A172 (cell line): ENCODE measurements around the gene SPRY4. TPM values are rescaled to one million over a fixed set of nuclear protein-coding genes. Genes with fewer than 3 reads are reported as not detected.
"Not testable (repeated sequence)": the region's sequence is repeated elsewhere in the genome, so short reads cannot be mapped to it uniquely, and the experiment has no call there.

ENCODE experiments used
- DNase-seq: peaks from one replicate; pipeline ENCODE4 v3.0.0-alpha.2; 2015; ENCODE audit warnings: low spot score
- total RNA-seq: library from RNA; depleted of rRNA; stranded (reverse); fragments of >200 nt; shearing (Covaris generic); gene quantifications from 2 replicates; pipeline ENCODE4 v1.2.3, GENCODE V29; 2014

Gene SPRY4
- total RNA-seq, 1 experiment from 2014 or later, result 6.7 TPM

DNA sequence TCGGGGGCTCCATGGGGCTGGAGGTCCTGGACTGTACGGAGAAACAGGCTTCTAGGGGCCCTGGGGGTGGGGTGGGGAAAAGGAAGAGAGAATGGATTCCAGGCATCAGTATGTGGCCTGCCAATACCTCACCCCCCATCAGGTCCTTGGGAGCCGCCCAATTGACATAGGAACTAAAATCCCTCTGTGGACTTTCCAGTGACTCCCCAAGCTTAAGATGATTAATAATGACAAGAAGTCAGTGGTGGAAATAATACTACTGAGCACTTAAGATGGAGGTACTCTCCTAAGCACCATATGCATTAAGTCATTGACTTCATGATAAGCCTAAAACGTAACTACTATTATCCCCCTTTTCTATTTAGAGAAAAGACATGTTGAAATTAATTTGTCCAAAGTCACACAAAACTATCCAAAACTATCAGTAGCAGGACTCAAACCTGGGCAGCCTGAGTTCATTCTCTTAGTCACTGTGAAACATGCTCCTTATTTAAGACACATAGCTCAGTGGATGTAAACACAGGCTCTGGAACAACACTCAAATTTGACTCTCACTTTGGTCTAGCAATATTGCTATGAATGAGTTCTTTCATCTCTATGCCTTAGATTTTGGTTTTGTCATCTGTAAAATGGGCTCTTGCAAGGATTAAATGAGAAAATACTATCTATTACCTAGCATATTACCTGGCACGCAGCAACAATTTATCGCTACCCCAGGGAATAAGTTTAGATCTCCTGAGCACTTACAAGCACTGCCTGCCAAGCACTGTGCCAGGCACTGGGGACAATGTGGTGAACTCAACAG is 9.5 kb downstream of the SPRY4 start:
- DNase-seq, result no peak

DNA sequence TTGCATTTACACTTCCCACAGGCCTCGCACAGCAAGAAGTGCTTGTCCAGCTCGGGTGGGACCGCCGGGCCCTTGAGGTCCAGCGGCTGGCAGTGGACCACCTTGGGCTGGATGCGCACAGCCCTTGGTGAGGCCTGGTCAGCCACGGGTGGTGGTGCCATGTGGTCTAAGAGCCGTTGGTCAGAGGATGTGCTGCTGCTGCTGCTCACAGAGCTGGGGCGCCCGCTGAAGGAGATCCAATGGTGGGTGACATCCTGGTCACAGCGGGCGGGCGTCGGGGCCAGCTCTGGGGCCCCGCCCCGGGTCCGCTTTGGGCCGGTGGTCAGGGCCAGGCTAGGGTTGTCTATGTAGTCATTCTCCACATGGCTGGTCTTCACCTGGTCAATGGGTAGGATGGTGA is 10.2 kb downstream of the SPRY4 start:
- no peak for DNase-seq

GRCh38 chr5:142314109-142314508 is 10.7 kb downstream of the SPRY4 start:
- no peak for DNase-seq

- no peak for DNase-seq
Observed at GRCh38 chr5:142313682-142314081, 11.1 kb downstream of the SPRY4 start.

- DNase-seq, result no peak
Observed at GRCh38 chr5:142313275-142313674, 11.5 kb downstream of the SPRY4 start.

DNA sequence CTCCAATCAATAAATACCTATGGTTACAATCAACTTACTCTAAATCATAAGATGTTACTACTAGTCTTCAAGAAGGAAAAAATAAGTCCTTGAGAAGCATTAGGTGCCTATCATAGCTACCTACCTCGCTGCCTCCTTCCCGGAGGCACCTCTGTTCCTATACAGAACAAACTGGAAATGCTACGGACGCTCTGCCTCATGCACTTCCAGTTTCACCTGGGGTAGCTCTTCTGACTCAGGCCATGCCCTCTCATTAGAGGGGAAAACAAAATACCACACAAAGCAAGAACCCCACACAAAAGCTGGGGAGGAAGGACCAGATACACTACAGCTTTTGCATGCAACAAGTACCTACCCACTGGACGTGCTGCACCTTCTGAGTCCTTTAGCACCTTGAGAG is 12.4 kb downstream of the SPRY4 start:
- DNase-seq, result no peak

DNA sequence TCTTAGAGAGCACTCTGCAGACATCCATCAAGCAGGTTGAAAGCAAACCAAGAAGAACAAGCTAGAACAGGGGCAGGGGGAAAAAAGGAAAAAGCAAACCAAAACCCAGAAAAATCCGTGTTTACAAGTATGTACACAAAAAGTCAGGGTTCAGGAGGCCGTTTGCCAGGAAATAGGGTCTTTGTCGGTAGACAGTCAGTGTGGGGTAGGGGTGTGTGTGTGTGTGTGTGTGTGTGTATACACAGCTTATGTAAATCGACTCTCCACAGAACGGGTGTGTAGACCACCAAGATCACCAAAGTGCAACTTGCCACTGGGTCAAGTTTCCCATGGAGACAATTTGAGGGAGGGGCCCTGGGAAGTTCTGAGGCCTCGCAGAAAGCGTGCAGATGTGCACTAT is 13.1 kb downstream of the SPRY4 start:
- no peak for DNase-seq

DNA sequence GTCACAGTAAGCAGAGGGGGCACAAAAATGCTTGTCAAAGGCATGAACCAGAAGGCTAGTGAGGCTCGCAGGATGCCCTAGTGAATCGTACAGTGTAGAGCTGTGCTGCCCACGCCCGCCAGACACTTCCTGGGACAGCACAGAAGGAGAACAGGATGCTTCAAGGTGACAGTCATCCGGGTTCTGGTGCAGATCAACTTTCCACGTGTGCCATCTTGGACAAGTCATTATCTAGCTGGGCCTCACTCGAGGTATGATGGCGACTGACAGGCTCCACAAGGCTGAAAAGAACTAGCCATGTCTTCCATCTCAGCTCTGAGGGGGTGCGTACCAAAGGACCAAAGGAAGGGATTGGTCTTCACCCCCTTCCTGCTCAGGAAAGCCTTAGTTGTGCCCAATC is 14.0 kb downstream of the SPRY4 start:
- DNase-seq, result no peak

DNA sequence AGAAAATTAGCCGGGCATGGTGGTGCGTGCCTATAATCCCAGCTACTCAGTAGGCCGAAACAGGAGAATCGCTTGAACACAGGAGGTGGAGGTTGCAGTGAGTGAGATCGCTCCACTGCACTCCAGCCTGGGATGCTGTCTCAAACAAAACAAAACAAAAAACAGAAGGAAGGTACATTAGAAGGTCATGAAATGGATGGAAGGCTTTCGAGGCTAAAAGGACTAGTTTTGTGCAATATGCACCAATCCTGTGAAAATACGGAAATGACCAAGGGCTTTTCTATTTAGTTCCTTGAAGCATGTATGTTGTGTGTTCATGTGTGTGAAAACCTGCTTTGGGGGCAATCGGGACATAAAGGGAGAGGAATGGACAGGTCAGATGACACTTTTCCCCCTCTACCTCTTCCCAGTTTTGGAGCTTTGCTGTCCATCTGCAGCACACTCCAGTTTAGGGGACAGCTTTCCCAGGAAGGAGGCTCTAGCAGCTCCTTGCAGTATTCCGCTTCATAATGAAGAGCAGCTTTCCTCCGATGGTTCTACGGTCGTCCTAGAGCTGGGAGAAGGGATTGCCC is 15.0 kb downstream of the SPRY4 start:
- DNase-seq, result no peak

DNA sequence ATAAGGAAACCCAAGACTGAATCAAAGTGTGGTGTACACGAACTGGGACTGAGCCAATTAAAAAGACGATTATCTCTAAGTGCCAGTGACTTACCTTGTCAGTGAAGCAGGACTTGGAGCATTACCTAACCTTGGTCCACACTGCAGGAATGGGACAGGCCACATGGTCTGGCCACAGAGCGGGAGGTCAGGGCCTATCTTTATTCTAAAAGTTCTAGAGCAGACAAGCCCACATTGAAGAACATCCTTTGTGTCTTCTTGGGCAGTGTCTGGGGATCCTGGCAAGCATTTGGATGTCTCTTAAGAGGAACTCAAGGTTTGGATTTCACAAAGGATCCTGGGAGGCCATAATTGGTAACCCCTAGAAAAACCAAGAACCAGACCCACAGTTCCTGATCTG is 16.5 kb downstream of the SPRY4 start:
- no peak for DNase-seq

- no peak for DNase-seq
Observed at GRCh38 chr5:142307146-142307890, 17.5 kb downstream of the SPRY4 start.

GRCh38 chr5:142306077-142306502 is 18.7 kb downstream of the SPRY4 start:
- DNase-seq, result no peak

GRCh38 chr5:142305211-142305610 is 19.6 kb downstream of the SPRY4 start:
- no peak for DNase-seq

GRCh38 chr5:142304013-142304701 is 20.7 kb downstream of the SPRY4 start:
- peak; percentile 33 for DNase-seq

- DNase-seq, result no peak
Observed at GRCh38 chr5:142303565-142303964, 21.3 kb downstream of the SPRY4 start.

- DNase-seq, result no peak
Observed at GRCh38 chr5:142301540-142301939, 23.3 kb downstream of the SPRY4 start.

DNA sequence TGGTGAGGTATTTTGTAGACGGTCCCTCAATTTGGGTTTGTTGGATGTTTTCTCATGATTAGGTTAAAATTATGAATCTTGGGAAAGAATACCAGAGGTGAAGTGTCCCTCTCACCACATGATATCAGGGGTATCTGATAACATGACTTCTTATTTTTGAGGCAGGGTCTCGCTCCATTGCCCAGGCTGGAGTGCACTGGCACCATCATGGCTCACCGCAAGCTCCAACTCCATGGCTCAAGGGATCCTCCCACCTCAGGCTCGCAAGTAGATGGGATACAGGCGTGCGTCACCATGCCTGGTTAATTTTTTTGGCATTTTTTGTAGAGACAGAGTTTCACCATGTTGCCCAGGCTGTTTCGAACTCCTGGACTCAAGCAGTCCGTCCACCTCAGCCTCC is 24.1 kb downstream of the SPRY4 start:
- no peak for DNase-seq

- DNase-seq, result no peak
Observed at GRCh38 chr5:142298789-142299188, 26.0 kb downstream of the SPRY4 start.

DNA sequence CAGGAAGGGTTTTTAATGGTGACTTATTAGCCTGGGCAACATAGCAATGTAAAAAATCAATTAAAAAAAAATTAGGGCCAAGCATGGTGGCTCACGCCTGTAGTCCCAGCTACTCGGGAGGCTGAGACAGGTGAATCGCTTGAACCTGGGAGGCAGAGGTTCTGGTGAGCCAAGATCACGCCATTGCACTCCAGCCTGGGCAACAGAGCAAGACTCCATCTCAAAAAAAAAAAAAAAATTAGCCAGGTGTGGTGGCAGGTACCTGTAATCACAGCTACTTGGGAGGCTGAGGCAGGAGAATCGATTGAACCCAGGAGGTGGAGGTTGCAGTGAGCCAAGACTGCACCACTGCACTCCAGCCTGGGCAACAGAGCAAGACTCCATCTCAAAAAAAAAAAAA is 27.0 kb downstream of the SPRY4 start:
- DNase-seq, result not testable (repeated sequence)

DNA sequence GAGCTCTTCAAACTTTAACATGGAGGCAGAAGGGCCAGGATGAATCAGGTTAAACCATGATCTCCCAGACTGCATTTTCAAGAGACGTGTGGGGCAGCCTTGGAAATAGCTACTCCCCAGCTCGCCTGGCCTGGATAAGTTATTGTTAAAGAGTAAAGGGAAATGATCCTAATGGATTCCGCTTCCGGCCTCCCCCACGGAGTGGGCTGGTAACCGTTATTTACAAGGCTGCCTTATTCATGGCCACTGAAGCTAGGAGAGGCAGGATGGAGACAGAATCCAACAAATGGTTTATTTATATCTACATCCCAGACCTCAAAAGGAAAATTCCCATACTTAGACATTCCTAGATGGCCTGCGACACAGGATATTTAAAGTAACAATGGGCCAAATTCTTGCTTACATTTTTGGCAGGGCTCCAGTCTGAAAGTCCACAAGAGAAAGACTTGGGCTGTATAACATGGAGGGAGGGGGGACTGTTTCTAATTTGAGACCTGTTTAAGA is 27.9 kb downstream of the SPRY4 start:
- DNase-seq, result peak; percentile 87

DNA sequence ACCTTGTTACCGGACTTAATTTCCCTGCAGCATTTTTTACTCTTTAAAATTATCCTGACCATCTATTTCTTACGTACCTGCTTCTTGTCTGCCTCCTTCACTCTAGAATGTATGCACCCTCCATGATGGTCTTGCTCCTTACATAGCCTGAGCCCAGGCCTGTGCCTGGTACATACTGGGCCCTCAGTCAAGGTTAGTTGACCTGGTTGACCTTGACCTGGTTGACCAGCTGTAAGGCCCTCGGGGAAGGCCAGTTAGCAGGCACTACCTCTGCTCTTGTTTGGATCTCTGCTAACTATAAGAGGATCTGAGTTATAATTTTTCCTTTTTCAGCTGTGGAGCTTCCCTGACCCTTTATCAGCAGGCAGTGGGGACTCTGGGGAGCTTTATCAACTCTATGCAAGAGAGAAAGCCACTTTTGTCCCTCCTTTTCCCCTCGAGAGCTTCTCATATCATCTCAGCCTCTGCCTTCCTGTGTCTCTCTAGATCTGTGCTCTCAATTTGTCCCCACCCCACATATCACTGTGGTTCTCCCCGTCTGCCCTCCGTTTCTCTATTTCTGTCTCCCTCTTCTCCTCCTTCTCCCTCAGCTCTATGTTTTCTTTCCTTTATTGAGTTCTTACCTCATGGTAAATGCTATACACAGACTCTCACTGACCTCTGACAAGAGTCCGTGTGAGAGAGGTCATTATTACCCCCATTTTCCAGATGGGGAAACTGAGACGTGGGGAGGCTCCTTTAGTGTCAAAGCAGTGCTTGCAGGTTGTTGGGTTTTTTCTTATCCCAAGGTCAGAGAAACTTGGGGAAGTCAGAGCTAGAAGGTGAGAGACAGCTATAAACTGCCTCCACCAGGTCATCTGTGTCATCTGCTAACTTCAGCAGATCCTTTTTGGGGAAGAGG is 28.6 kb downstream of the SPRY4 start:
- no peak for DNase-seq
